ENCODE data around the gene TTR. TPM values are rescaled to one million over a fixed set of nuclear protein-coding genes. Genes with fewer than 3 reads are reported as not detected.

Gene TTR
- total and polyA plus RNA-seq, 2 of the 4 experiments (the other 2 are of a cell fraction): not detected

- Histone ChIP-seq H3K27ac (ENCODE audit: insufficient read depth, low read length) (no peak overlapping the region), H3K4me1 (ENCODE audit: control insufficient read depth, insufficient read depth, low read length) (no peaks in the 10 kb centered on the region), H2BK120ac (ENCODE audit: low read depth, low read length) (no peak overlapping the region), H2AK9ac (replicated peaks; ENCODE audit: low read depth, low read length, poor library complexity) (no peak overlapping the region), H4K20me1 (ENCODE audit: insufficient read depth, low read length) (no peaks in the 10 kb centered on the region), H3K18ac (ENCODE audit: low read depth, low read length) (no peak overlapping the region), H3K4me3 (ENCODE audit: insufficient read depth, low read depth, low read length) (no peak overlapping the region), H3K14ac (replicated peaks; ENCODE audit: low read depth, low read length) (no peak overlapping the region), H4K8ac (ENCODE audit: low read depth in 2 of 2, low read length in 2 of 2) (no peak overlapping the region), H3K79me1 (ENCODE audit: low read depth in 1 of 2, low read length in 2 of 2) (no peaks in the 10 kb centered on the region), H3K27me3 (ENCODE audit: control insufficient read depth, insufficient read depth, low read length) (no peaks in the 10 kb centered on the region), H2BK5ac (ENCODE audit: low read depth, low read length, poor library complexity, severe bottlenecking) (no peak overlapping the region), H2AK5ac (ENCODE audit: low read depth, low read length) (no peak overlapping the region), H3K4me2 (ENCODE audit: low read depth, low read length) (no peak overlapping the region), H4K91ac (ENCODE audit: insufficient read depth, low read depth, low read length) (no peak overlapping the region), H4K5ac (ENCODE audit: low read depth, low read length) (no peak overlapping the region), H3K9ac (ENCODE audit: low read depth, low read length) (no peak overlapping the region), H2BK15ac (ENCODE audit: low read depth, low read length) (no peak overlapping the region), H3K23ac (ENCODE audit: low read depth, low read length) (no peak overlapping the region), H3K36me3 (ENCODE audit: control insufficient read depth, insufficient read depth, low read length) (no peaks in the 10 kb centered on the region), H2BK20ac (ENCODE audit: low read depth, low read length) (no peak overlapping the region), H3K9me1 (ENCODE audit: insufficient read depth, low read length) (no peaks in the 10 kb centered on the region), H2AFZ (replicated peaks; ENCODE audit: low read length, poor library complexity) (no peak overlapping the region), H3K9me3 (ENCODE audit: control insufficient read depth, insufficient read depth, low read length) (no peaks in the 10 kb centered on the region), H3K4ac (ENCODE audit: low read depth, low read length) (no peak overlapping the region), H3K56ac (ENCODE audit: extremely low read depth, insufficient read depth, low read length) (no peak overlapping the region)
- no CpG with 5 or more reads among the region's 3 CpGs for WGBS, 2 experiments (ENCODE audit: extremely low coverage in 2 of 2, insufficient read length in 1 of 2)
- DNase-seq (no peak), ATAC-seq (ENCODE audit: low read depth) (no peak)
- TF ChIP-seq NFE2L2 (IDR thresholded peaks at IDR 0.05; ENCODE audit: low read depth, low read length): no peak
- no peak for TF ChIP-seq CEBPB (IDR thresholded peaks at IDR 0.05; ENCODE audit: low read depth, low read length)
- no peak for TF ChIP-seq FOS (IDR thresholded peaks at IDR 0.05; ENCODE audit: low read depth, low read length)
- no peak for TF ChIP-seq CHD1 (IDR thresholded peaks at IDR 0.05; ENCODE audit: low read depth, low read length)
- TF ChIP-seq MAZ (IDR thresholded peaks at IDR 0.05; ENCODE audit: borderline replicate concordance, low read depth, low read length): no peak
- TF ChIP-seq MXI1 (IDR thresholded peaks at IDR 0.05; ENCODE audit: borderline replicate concordance, low read depth, low read length): no peak
- TF ChIP-seq, protein P1, sequence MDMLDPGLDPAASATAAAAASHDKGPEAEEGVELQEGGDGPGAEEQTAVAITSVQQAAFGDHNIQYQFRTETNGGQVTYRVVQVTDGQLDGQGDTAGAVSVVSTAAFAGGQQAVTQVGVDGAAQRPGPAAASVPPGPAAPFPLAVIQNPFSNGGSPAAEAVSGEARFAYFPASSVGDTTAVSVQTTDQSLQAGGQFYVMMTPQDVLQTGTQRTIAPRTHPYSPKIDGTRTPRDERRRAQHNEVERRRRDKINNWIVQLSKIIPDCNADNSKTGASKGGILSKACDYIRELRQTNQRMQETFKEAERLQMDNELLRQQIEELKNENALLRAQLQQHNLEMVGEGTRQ (IDR thresholded peaks at IDR 0.05; ENCODE audit: low read depth, low read length): no peak
- no peak for TF ChIP-seq MAFK (IDR thresholded peaks at IDR 0.05; ENCODE audit: low read depth, low read length)
- no peak for TF ChIP-seq RFX5 (IDR thresholded peaks at IDR 0.05; ENCODE audit: low read depth, low read length)
- TF ChIP-seq BHLHE40 (IDR thresholded peaks at IDR 0.05; ENCODE audit: low read depth, low read length): no peak
- no peak for TF ChIP-seq ELK1 (IDR thresholded peaks at IDR 0.05; ENCODE audit: borderline replicate concordance, low read depth, low read length)
- TF ChIP-seq, protein P2, sequence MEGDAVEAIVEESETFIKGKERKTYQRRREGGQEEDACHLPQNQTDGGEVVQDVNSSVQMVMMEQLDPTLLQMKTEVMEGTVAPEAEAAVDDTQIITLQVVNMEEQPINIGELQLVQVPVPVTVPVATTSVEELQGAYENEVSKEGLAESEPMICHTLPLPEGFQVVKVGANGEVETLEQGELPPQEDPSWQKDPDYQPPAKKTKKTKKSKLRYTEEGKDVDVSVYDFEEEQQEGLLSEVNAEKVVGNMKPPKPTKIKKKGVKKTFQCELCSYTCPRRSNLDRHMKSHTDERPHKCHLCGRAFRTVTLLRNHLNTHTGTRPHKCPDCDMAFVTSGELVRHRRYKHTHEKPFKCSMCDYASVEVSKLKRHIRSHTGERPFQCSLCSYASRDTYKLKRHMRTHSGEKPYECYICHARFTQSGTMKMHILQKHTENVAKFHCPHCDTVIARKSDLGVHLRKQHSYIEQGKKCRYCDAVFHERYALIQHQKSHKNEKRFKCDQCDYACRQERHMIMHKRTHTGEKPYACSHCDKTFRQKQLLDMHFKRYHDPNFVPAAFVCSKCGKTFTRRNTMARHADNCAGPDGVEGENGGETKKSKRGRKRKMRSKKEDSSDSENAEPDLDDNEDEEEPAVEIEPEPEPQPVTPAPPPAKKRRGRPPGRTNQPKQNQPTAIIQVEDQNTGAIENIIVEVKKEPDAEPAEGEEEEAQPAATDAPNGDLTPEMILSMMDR (conservative IDR thresholded peaks at IDR 0.05; ENCODE audit: low read depth, low read length): no peak
- dilution Hi-C loops (cut with HindIII; ENCODE audit: low sequenced_read_pairs, unreplicated experiment): no loop called here
- ChIA-PET CTCF (no interaction called here), POLR2A (ENCODE audit: unreplicated experiment) (interaction anchor here (0.6 kb wide), 1 partner anchor 40 kb away, joined by 3 read pairs; no protein-coding TSS in a partner anchor)
- in situ Hi-C loops (cut with MboI; ENCODE audit: low sequenced_read_pairs): no loop called here
- intact Hi-C loops (cut with micrococcal nuclease): no loop called here
- BruUV-seq (replicated peaks): no TSS peak
Measured at GRCh38 chr18:31637445-31637844, 45.8 kb downstream of the TTR start.
